HEK293 (cell line): ENCODE measurements around the gene HSPB6.
A peak's percentile ranks its signal among the peaks of the same experiment; 100 is the strongest.

Experiments used
- GFI1B ChIP-seq: fragments of 450-650 bp; formaldehyde crosslinking; IDR thresholded peaks from 2 replicates; pipeline ENCODE4 v1.5.1; 2016; ENCODE audit warnings: missing biosample characterization, missing genetic modification characterization
- HOXA7 ChIP-seq: sonication (generic); formaldehyde crosslinking; IDR thresholded peaks from 2 replicates; pipeline ENCODE4 v1.8.1; 2022; ENCODE audit warnings: missing genetic modification reagents, borderline replicate concordance
- KLF10 ChIP-seq: fragments of 450-650 bp; IDR thresholded peaks from 2 replicates; pipeline ENCODE4 v1.5.1; 2018; ENCODE audit warnings: missing biosample characterization, mild to moderate bottlenecking, missing genetic modification characterization
- KLF7 ChIP-seq: fragments of 450-650 bp; formaldehyde crosslinking; IDR thresholded peaks from 2 replicates; pipeline ENCODE4 v1.5.1; 2016; ENCODE audit warnings: missing biosample characterization, missing genetic modification characterization, borderline replicate concordance
- SETDB1 ChIP-seq: IDR thresholded peaks from one replicate; pipeline ENCODE4 v1.6.1; 2017; ENCODE audit warnings: mild to moderate bottlenecking, low read length, moderate library complexity, mixed read lengths; ENCODE audit not compliant: insufficient read length
- SP3 ChIP-seq: fragments of 450-650 bp; formaldehyde crosslinking; IDR thresholded peaks from 2 replicates; pipeline ENCODE4 v1.5.1; 2016; ENCODE audit warnings: missing biosample characterization, missing genetic modification characterization
- ZBTB17 ChIP-seq: fragments of 450-650 bp; formaldehyde crosslinking; IDR thresholded peaks from 2 replicates; pipeline ENCODE4 v1.5.1; 2016; ENCODE audit warnings: missing biosample characterization, missing genetic modification characterization
- ZBTB21 ChIP-seq: fragments of 450-650 bp; formaldehyde crosslinking; IDR thresholded peaks from 2 replicates; pipeline ENCODE4 v1.5.1; 2017; ENCODE audit warnings: missing biosample characterization, missing genetic modification characterization
- ZBTB49 ChIP-seq: fragments of 450-650 bp; formaldehyde crosslinking; IDR thresholded peaks from 2 replicates; pipeline ENCODE4 v1.5.1; 2016; ENCODE audit warnings: missing biosample characterization, missing genetic modification characterization, low read depth
- ZNF169 ChIP-seq: fragments of 450-650 bp; formaldehyde crosslinking; IDR thresholded peaks from 2 replicates; pipeline ENCODE4 v1.5.1; 2016; ENCODE audit warnings: missing biosample characterization, missing genetic modification characterization
- ZNF19 ChIP-seq: fragments of 450-650 bp; formaldehyde crosslinking; IDR thresholded peaks from 2 replicates; pipeline ENCODE4; 2016; ENCODE audit warnings: missing biosample characterization, missing genetic modification characterization, low read depth
- ZNF211 ChIP-seq: fragments of 450-650 bp; formaldehyde crosslinking; IDR thresholded peaks from 2 replicates; pipeline ENCODE4 v1.5.1; 2016; ENCODE audit warnings: low read depth, missing biosample characterization, missing genetic modification characterization
- ZNF221 ChIP-seq: fragments of 450-650 bp; formaldehyde crosslinking; IDR thresholded peaks from 2 replicates; pipeline ENCODE4 v1.5.1; 2017; ENCODE audit warnings: missing biosample characterization, missing genetic modification characterization, borderline replicate concordance
- ZNF23 ChIP-seq: fragments of 450-650 bp; formaldehyde crosslinking; IDR thresholded peaks from 2 replicates; pipeline ENCODE4 v1.5.1; 2016; ENCODE audit warnings: missing biosample characterization, missing genetic modification characterization, borderline replicate concordance
- ZNF239 ChIP-seq: fragments of 450-650 bp; formaldehyde crosslinking; IDR thresholded peaks from 2 replicates; pipeline ENCODE4 v1.5.1; 2016; ENCODE audit warnings: missing biosample characterization, missing genetic modification characterization
- ZNF354C ChIP-seq: fragments of 450-650 bp; formaldehyde crosslinking; IDR thresholded peaks from 2 replicates; pipeline ENCODE4 v1.5.1; 2016; ENCODE audit warnings: missing biosample characterization, missing genetic modification characterization, low read depth, borderline replicate concordance
- ZNF433 ChIP-seq: fragments of 450-650 bp; formaldehyde crosslinking; IDR thresholded peaks from 2 replicates; pipeline ENCODE4 v1.5.1; 2016; ENCODE audit warnings: missing biosample characterization, missing genetic modification characterization, low read depth
- ZNF449 ChIP-seq: fragments of 450-650 bp; formaldehyde crosslinking; IDR thresholded peaks from 2 replicates; pipeline ENCODE4 v1.5.1; 2017; ENCODE audit warnings: missing biosample characterization, mild to moderate bottlenecking, missing genetic modification characterization, moderate library complexity
- ZNF473 ChIP-seq: fragments of 450-650 bp; formaldehyde crosslinking; IDR thresholded peaks from 2 replicates; pipeline ENCODE4 v1.5.1; 2017; ENCODE audit warnings: missing biosample characterization, missing genetic modification characterization
- ZNF530 ChIP-seq: fragments of 450-650 bp; formaldehyde crosslinking; IDR thresholded peaks from 2 replicates; pipeline ENCODE4 v1.5.1; 2016; ENCODE audit warnings: low read depth, missing biosample characterization, missing genetic modification characterization
- ZNF549 ChIP-seq: fragments of 450-650 bp; IDR thresholded peaks from 2 replicates; pipeline ENCODE4 v1.5.1; 2018; ENCODE audit warnings: missing biosample characterization, missing genetic modification characterization, mild to moderate bottlenecking, inconsistent platforms, moderate library complexity
- ZNF558 ChIP-seq: fragments of 450-650 bp; formaldehyde crosslinking; IDR thresholded peaks from 2 replicates; pipeline ENCODE4 v1.5.1; 2016; ENCODE audit warnings: missing biosample characterization, missing genetic modification characterization
- ZNF701 ChIP-seq: fragments of 450-650 bp; formaldehyde crosslinking; IDR thresholded peaks from 2 replicates; pipeline ENCODE4 v1.5.1; 2016; ENCODE audit warnings: missing biosample characterization, missing genetic modification characterization
- ZSCAN16 ChIP-seq: fragments of 450-650 bp; formaldehyde crosslinking; IDR thresholded peaks from 2 replicates; pipeline ENCODE4 v1.5.1; 2016; ENCODE audit warnings: missing biosample characterization, missing genetic modification characterization
- TF ChIP-seq, protein P1 (sequence below): fragments of 450-650 bp; formaldehyde crosslinking; IDR thresholded peaks from 2 replicates; pipeline ENCODE4 v1.5.1; 2016; ENCODE audit warnings: missing biosample characterization, missing genetic modification characterization
- TF ChIP-seq, protein P2 (sequence below): fragments of 450-650 bp; formaldehyde crosslinking; IDR thresholded peaks from 2 replicates; pipeline ENCODE4 v1.5.1; 2016; ENCODE audit warnings: missing biosample characterization, missing genetic modification characterization
- TF ChIP-seq, protein P3 (sequence below): fragments of 450-650 bp; formaldehyde crosslinking; IDR thresholded peaks from 2 replicates; pipeline ENCODE4 v1.5.1; 2016; ENCODE audit warnings: missing biosample characterization, missing genetic modification characterization
- TF ChIP-seq, protein P4 (sequence below): fragments of 450-650 bp; formaldehyde crosslinking; IDR thresholded peaks from 2 replicates; pipeline ENCODE4 v1.5.1; 2016; ENCODE audit warnings: missing biosample characterization, missing genetic modification characterization

The HSPB6 gene

GRCh38 chr19:35781650-35782049 is 24.8 kb upstream of the HSPB6 start (continued):
- TF ChIP-seq, protein P1, sequence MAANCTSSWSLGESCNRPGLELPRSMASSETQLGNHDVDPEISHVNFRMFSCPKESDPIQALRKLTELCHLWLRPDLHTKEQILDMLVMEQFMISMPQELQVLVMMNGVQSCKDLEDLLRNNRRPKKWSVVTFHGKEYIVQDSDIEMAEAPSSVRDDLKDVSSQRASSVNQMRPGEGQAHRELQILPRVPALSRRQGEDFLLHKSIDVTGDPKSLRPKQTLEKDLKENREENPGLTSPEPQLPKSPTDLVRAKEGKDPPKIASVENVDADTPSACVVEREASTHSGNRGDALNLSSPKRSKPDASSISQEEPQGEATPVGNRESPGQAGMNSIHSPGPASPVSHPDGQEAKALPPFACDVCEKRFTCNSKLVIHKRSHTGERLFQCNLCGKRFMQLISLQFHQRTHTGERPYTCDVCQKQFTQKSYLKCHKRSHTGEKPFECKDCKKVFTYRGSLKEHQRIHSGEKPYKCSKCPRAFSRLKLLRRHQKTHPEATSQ (tag by site-specific recombination), result no peak
- TF ChIP-seq ZNF169 (tag by site-specific recombination) (no peak), HOXA7 (CRISPR knock-in tag) (no peak), ZNF473 (tag by site-specific recombination) (no peak), KLF10 (no peak), ZBTB17 (peak; percentile 52; the same call in 1 of the 2 replicates), ZSCAN16 (no peak), ZNF221 (tag by site-specific recombination) (no peak), KLF7 (no peak), ZNF530 (tag by site-specific recombination) (no peak), ZNF211 (tag by site-specific recombination) (no peak), ZBTB21 (tag by site-specific recombination) (no peak), ZNF433 (tag by site-specific recombination) (no peak), ZNF558 (tag by site-specific recombination) (no peak), ZNF354C (no peak), ZNF701 (no peak), ZNF19 (no peak), ZNF23 (tag by site-specific recombination) (no peak), ZNF549 (tag by site-specific recombination) (no peak), GFI1B (tag by site-specific recombination) (no peak), ZNF449 (no peak), SP3 (tag by site-specific recombination) (0 out of 2 replicates have a peak, but pooled peaks have one; percentile 15), ZBTB49 (tag by site-specific recombination) (no peak), ZNF239 (tag by site-specific recombination) (no peak), SETDB1 (no peak)
- TF ChIP-seq, protein P2, sequence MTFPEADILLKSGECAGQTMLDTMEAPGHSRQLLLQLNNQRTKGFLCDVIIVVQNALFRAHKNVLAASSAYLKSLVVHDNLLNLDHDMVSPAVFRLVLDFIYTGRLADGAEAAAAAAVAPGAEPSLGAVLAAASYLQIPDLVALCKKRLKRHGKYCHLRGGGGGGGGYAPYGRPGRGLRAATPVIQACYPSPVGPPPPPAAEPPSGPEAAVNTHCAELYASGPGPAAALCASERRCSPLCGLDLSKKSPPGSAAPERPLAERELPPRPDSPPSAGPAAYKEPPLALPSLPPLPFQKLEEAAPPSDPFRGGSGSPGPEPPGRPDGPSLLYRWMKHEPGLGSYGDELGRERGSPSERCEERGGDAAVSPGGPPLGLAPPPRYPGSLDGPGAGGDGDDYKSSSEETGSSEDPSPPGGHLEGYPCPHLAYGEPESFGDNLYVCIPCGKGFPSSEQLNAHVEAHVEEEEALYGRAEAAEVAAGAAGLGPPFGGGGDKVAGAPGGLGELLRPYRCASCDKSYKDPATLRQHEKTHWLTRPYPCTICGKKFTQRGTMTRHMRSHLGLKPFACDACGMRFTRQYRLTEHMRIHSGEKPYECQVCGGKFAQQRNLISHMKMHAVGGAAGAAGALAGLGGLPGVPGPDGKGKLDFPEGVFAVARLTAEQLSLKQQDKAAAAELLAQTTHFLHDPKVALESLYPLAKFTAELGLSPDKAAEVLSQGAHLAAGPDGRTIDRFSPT, result no peak
- TF ChIP-seq, protein P3, sequence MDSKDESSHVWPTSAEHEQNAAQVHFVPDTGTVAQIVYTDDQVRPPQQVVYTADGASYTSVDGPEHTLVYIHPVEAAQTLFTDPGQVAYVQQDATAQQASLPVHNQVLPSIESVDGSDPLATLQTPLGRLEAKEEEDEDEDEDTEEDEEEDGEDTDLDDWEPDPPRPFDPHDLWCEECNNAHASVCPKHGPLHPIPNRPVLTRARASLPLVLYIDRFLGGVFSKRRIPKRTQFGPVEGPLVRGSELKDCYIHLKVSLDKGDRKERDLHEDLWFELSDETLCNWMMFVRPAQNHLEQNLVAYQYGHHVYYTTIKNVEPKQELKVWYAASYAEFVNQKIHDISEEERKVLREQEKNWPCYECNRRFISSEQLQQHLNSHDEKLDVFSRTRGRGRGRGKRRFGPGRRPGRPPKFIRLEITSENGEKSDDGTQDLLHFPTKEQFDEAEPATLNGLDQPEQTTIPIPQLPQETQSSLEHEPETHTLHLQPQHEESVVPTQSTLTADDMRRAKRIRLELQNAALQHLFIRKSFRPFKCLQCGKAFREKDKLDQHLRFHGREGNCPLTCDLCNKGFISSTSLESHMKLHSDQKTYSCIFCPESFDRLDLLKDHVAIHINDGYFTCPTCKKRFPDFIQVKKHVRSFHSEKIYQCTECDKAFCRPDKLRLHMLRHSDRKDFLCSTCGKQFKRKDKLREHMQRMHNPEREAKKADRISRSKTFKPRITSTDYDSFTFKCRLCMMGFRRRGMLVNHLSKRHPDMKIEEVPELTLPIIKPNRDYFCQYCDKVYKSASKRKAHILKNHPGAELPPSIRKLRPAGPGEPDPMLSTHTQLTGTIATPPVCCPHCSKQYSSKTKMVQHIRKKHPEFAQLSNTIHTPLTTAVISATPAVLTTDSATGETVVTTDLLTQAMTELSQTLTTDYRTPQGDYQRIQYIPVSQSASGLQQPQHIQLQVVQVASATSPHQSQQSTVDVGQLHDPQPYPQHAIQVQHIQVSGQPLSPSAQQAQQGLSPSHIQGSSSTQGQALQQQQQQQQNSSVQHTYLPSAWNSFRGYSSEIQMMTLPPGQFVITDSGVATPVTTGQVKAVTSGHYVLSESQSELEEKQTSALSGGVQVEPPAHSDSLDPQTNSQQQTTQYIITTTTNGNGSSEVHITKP (tag by site-specific recombination), result peak; percentile 13; the same call in 1 of the 2 replicates
- TF ChIP-seq, protein P4, sequence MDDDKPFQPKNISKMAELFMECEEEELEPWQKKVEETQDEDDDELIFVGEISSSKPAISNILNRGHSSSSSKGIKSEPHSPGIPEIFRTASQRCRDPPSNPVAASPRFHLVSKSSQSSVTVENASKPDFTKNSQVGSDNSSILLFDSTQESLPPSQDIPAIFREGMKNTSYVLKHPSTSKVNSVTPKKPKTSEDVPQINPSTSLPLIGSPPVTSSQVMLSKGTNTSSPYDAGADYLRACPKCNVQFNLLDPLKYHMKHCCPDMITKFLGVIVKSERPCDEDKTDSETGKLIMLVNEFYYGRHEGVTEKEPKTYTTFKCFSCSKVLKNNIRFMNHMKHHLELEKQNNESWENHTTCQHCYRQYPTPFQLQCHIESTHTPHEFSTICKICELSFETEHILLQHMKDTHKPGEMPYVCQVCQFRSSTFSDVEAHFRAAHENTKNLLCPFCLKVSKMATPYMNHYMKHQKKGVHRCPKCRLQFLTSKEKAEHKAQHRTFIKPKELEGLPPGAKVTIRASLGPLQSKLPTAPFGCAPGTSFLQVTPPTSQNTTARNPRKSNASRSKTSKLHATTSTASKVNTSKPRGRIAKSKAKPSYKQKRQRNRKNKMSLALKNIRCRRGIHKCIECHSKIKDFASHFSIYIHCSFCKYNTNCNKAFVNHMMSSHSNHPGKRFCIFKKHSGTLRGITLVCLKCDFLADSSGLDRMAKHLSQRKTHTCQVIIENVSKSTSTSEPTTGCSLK, result no peak
